GM10847 (cell line): ENCODE measurements around the gene CRACR2A.

Experiments
- POLR2A ChIP-seq: IDR thresholded peaks from 2 replicates; pipeline ENCODE4 v1.6.1; 2011; ENCODE audit not compliant: insufficient read length; ENCODE audit errors: extremely low read depth

CRACR2A gene

GRCh38 chr12:3684449-3685051, 68.4 kb downstream of the CRACR2A start:
- no peak for TF ChIP-seq POLR2A

GRCh38 chr12:3683670-3684069, 69.2 kb downstream of the CRACR2A start:
- TF ChIP-seq POLR2A: no peak

GRCh38 chr12:3681595-3682061, 71.3 kb downstream of the CRACR2A start:
- TF ChIP-seq POLR2A: no peak

DNA sequence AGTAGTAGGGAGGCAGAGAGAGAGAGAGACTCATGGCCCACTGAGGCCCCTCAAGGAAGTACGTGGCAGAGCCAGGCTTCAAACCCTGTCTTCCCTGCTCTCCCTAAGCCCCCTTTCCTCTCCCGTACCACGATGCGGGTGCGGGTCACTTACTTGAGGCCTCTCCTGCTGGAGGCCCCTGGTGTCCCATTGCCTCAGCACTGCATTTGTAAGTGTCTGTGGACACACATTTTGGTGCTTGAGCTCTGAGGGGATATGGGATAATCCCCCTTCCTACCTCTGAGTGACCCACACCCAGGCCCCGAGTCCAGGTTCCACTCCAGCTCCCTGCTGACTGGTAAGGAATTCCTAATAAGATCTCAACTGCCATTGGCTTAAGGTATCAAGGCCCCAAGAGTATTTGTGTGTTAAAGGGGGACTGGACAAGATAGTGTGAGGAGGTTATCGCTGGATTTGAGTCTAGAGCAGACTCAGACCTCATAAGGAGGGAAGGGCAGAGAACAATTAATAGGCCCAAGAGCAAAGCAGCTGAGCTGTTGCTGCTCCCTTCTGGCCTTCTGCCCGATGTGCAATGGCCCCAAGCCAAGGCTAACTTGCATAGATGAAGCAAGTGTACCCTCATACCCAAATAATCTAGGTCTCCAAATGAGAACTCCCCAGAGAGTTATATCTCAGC, 71.9 kb downstream of the CRACR2A start:
- TF ChIP-seq POLR2A: no peak

DNA sequence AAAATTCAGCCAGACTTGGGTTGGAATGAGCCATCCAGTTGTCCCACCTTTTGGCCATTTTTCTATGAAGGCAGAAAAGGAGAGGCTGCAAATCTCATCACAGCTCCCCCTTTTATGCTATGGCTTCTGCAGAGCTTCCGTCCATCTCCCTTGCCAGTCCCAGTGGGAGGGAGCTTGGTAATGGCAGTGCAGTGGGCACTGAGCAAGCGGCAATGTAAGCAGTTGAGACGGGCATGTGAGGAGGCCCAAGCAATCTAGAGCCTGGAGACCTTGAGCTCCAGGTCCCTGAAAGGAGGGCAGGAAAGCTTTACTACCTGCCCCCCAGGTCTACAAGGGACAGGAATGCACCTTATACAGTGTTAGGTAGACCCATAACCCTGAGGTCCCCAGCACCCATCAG, 73.1 kb downstream of the CRACR2A start:
- TF ChIP-seq POLR2A: no peak

GRCh38 chr12:3677609-3678008, 75.3 kb downstream of the CRACR2A start:
- TF ChIP-seq POLR2A: no peak

- no peak for TF ChIP-seq POLR2A
Measured at GRCh38 chr12:3673981-3674708, 78.8 kb downstream of the CRACR2A start.

- TF ChIP-seq POLR2A: no peak
Measured at GRCh38 chr12:3672113-3672509, 80.8 kb downstream of the CRACR2A start.

DNA sequence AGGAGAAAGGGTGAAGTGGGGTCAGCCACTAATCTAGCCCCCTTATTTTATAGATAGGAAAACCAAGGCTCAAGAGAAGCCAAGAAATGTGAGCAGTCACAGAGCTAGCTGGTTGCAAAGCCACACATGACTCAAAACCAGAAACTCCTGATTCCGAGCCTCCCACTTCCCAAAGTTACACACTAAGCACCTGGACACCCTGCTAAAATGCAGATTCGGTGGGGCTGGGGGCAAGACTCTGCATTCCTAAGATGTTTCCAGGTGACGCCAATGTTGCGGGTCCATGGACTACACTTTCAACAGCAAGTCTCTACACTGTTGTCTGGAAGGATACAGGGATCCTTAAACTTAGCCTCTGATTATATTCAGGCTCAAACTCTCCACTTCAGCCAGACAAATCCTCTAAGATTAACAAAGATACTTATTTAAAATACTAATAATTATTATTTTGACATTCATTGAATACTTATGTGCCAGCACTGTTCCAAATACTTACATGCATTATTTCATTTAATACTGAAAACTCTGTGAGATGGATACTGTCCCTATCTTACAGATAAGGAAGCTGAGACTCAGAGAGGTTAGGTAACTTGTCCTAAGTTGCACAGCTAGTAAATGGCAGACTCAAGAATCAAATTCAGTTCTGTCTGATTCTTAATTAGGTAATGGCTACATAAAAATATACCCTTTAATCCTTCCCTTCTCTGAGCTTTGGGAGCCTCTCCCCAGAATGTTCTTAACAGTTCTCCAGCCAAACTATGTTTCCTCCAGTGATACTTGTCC, 81.4 kb downstream of the CRACR2A start:
- TF ChIP-seq POLR2A: no peak

GRCh38 chr12:3670083-3670620, 82.8 kb downstream of the CRACR2A start:
- no peak for TF ChIP-seq POLR2A

DNA sequence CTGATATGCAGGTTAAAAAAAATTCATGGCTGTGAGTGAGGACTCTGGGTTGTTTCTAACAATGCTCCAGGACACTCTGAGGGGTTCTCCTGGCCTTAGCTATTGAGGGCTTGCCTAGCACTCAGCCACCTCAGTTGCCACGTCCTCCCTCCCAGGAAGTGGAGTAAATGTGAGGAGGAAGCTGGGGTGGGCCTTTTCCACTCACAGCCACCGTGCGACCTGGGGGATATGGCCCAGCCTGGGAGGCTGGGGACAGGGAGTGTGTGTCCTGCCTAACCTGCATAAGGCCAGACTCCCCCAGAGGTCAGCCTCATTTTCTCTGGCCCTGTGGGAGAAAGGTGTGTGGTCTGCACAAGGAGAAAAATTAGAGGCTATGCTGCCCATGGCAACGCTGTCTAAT, 83.3 kb downstream of the CRACR2A start:
- TF ChIP-seq POLR2A: no peak

- TF ChIP-seq POLR2A: no peak
Measured at GRCh38 chr12:3668479-3669165, 84.3 kb downstream of the CRACR2A start.

GRCh38 chr12:3667485-3667884, 85.4 kb downstream of the CRACR2A start:
- TF ChIP-seq POLR2A: no peak

GRCh38 chr12:3666441-3666840, 86.5 kb downstream of the CRACR2A start:
- no peak for TF ChIP-seq POLR2A

GRCh38 chr12:3662521-3662921, 90.4 kb downstream of the CRACR2A start:
- TF ChIP-seq POLR2A: no peak
